Activated effector memory CD4-positive, alpha-beta T cell treated with anti-CD3 and anti-CD28 coated beads, Interleukin-2, amount 50 U/mL, for 16 hours (primary cell): ENCODE data around the gene KCTD1.

ENCODE experiments used
- DNase-seq: peaks from one replicate; pipeline ENCODE4 v3.0.0-alpha.2; 2020

The KCTD1 gene

DNA sequence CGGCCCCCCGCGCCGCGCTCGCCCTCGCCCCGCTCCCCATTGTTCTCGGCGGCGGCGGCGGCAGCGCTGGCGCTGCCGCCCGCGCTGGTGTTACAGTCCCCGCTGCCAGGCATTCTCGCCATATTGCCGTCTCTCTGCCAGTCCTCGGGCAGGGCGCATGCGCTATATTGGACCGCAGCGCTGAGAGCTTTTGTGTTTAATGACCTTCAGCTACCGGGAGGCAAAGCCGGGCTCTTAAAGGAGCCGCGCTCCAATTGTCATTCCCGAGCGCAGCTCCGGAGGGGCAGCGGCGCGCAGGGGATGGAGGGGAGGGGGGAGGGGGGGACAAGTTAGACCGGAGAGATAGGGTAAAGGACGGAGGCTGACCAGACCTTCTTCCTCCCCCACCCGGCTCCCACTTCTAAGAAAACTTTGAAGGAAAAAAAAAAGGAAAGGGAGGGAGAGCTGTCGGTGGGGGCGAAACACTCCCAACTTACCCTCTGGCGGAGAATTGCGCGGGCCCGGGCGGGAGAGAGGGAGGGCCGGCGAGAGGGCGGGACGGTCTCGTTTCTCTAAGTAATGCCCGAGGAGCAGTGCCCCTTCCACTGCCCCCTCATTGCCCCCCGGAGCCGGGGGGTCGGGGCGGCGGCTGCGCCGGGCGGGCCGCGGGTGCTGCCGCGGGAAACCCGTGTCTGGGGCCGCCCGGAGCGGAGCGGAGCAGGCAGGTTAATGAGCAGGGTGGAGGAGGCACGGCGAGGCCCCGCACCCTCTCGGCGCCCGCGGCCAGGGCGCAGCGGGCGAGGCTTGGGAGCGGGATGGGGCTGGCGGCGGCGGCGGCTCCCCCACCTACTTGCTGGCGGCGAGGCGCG is at the start of gene KCTD1:
TSS of gene KCTD1 (minus strand) at position 139 of the 848 bp plus-strand sequence. CDS start at position 122, 17 bp downstream.
- DNase-seq: peak; percentile 88

DNA sequence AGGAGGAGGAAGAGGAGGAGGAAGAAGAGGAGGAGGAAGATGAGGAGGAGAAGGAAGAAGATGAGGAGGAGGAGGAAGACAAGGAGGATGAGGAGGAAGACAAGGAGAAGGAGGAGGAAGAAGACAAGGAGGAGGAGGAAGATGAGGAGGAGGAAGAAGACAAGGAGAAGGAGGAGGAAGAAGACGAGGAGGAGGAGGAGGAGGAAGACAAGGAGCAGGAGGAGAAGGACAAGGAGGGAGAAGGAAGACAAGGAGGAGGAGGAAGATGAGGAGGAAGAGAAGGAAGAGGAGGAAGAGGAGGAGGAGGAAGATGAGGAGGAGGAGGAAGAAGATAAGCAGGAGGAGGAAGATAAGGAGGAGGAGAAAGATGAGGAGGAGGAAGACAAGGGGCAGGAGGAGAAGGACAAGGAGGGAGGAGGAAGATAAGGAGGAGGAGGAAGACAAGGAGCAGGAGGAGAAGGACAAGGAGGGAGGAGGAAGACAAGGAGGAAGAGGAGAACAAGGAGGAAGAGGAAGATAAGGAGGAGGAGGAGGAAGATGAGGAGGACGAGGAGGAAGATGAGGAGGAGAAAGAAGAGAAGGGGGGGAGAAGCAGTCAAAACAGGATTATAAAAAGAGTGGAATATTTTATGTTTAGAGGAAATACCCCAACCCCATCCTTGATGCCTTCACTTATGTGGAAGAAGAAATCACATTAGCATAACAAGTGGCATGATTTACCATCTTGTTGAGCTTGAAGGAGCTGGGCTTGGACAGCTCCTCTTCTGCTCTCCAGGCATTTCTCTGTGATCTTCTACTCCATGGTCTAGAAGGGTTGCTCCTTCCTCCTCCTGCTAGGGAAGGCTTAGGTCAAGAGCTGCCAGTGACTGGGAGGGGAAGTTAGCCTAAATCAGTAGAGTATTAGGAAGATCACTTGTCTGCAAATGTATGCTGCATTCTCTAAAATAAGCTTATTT is 45.3 kb upstream of the KCTD1 start:
- no peak for DNase-seq

DNA sequence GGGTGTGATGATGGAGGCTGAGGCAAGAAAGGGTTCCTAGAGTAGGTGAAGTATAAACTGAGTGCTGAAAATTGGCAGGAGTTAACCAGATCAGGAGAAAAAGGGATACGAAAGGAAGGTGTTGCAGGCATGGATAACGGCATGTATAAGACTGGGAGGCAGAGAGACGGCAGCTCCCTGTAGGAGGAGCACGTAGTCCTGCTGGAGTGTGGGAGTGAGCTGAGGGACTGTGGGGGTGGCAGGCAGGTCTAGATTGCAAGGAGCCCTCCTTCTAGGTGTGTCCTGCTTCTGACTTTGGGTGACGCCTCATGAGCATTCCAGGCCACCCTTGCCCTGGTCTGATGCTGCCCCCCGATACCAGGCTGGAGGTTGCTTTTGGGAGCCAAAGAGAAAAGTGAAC is 36.4 kb upstream of the KCTD1 start:
- no peak for DNase-seq

DNA sequence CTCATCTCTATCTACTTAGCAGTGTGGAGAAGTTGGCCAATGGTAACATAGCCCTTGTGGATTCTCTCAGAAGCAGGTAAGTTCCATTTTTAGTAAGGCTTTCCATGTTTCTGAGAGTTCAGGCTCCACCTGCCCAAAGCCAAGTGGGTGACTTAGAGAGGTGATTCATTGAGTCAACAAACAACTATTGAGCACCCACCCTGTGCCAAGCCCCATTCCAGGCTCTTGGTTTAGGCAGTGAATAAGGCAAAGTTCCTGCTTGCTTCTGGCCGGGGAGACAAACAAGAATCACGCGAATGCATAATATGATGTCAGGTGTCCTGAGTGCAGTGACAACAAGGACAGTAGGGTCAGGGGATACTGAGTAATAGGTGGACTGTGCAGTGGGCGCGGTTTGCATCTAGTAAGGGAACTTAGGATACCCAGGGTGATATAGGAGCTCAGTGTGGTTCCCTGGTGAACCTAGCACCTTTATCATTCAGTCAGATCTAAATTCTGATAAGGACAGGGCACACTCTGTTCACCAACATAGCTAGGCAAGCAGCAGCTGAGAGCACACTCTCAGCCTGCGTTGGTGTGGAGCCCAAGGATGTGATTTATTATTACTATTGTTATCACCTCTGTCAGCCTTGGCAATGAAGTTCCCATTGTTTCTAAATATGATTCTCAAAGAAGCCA is 31.7 kb upstream of the KCTD1 start:
- DNase-seq: no peak

DNA sequence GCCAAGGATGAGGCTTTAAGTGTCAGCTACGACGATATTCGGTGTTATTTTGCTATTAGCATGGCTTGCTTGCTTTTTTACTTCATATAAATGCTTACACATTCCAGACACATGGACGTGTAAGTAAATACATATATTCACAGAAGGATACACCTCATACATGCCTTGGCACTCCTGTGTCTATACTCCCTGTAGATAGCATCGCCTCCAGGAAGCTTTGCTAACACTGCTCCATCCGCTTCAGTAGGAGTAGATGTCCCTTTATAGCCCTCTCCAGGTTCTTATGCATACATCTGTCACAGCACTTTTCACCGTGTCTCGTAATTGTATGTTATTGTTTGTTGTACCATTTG is 27.5 kb upstream of the KCTD1 start:
- DNase-seq: no peak

DNA sequence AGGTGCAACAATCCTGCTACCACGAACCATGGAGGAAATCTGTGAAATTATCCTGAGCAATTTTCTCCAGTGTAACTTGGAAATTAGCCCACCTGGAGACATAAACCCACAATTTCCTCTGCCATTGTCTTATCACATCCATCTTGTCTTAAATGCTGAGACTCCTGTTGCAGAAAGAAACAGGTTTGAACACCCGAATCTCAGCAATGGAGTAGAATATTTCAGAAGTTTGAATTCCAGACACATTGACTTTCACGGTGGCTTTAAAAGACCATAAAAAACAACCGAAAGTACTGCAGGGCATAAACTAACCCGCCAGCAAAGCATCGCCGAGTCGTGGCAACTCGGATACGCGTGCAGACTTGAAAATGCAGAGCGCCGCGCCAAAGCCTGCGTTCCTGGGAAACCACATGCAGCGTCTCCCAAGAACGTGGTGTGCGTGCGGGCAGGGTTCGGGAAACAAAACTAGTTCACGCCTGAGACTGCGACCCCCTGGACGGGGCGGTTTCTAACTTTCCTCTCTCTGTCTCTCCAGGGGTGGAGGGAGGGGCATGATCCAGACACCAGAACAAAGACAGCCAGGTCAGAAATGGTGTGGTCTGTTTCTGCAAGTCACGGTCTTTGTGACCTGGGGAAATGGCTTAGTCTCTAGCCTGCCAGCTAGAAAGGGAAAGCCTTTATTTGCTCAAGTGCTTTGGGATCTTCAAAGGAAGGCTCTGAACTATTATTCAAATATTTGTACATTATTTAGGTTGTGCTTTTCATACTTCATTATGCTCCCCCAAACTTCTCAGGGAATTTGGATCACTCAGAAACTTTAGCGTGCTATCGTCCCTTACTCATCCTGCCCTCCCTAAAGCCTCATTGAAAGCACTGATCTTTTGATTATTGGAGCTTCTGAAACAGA is 26.9 kb upstream of the KCTD1 start:
- no peak for DNase-seq

DNA sequence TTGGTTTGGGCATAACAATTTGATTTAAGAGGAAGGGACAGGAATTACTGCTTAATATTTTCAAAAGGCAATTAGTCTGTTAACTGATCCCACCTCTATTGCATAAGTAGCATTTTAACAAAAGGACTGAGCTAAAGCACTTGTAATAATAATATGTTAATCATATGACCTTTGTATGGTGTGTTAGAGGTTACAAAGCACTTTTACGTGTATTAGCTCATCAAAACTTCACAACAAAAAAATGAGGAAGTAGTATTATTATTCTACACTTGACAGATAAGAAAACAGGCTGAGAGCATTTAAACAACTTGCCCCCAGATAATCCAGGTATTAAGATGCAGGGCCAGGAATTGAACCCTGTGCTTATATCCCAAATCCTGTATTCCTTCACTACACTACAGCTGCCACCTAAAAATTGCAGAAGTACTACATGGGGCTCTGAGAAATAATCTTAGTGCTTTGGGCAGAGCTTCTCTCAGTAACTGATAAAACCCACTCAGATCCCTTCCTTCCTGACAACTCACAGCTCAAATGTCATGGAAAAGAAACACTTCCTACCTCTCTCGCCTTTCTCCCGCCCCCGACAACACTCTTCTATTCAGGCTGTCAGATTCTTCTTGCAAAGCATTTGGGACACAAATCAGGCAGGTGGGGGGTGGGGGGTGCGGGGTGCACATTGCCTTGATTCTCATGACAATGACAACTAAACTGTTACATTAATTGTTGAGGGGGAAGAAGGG is 20.7 kb upstream of the KCTD1 start:
- DNase-seq: no peak

DNA sequence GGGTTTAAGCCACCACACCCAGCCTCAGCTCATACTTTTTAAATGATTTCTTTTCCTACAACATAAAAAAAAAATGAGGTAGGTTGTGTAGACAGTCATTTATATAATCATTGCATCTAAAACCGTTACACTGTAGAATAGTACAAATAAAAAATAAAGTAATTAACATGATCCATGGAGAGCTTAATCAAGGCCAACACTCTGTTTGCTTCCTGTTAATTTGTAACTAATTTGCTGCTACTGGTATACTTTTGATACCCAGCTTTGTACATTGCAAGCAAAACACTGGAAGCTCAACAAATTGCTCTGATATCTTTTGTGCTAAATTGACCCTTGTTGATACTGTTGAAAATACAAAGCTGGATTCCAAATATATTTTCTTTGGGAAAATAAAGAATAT is 20.2 kb upstream of the KCTD1 start:
- DNase-seq: no peak

DNA sequence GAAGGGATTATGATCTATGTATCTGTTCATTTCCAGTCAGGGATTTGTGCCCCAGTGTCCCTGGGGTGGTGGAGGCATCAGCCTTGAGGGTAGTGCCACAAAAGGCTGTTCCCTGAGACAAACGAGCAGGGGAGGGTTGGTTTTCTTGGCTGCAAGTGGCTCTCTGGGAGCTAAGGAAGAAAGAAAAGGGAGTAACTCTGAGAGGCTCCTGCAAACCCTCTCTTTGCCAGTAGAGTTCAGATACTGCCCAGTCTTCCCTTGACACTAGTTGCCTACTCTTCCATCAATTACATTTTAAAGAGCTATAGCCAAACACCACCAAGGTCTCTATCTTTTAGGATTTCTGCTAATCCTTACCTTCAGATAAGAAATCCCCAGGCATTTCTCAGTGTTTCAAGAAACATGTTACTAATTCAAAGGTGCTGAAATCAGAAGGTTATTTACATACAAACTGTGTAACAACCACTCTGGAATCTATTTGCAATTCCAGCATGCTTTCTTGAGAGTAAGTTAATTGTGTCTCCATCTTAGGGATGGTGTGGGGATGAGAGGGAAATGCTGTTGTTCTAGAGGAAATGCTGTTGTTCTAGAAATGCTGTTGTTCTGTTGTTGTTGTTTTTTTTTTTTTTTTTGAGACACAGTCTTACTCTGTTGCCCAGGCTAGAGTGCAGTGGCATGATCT is 18.7 kb upstream of the KCTD1 start:
- DNase-seq: no peak

DNA sequence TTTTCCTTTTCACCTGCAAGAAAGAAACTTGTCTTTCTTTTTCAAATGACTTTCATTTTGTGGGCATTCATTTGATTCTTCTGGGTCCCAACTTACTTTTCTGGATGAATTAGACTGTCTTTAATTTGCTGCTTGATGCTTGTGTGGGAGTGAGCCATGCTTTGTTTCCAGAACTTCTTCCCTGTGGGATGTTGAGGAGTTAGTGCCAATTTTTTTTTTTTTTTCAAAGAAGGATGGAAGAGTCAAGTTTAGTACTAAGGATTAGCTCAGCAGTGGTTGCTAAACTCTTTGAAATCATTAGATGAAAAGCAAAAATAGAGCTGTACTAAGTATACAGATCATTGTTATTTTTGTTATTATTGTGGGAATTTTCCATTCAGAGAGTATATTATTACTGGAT is 17.2 kb upstream of the KCTD1 start:
- no peak for DNase-seq

DNA sequence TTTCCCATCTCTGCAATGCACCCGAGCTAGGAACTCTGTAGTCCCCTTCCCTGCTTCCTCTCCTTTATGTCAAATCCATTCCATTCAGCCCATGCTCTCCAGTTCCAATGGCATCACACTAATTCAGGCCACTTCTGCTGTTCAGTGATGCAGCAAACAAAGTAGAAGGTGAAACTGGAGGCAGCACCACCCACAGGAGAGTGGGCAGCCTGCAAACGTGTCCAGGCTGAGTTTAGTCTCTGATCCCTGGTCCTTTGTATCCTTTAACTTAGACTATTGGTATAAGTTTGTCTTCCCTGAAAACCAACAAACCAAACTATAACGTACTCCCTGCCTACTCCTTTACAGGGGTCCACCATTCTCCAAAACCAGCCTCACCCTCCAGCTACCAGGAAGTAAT is 14.7 kb upstream of the KCTD1 start:
- no peak for DNase-seq

DNA sequence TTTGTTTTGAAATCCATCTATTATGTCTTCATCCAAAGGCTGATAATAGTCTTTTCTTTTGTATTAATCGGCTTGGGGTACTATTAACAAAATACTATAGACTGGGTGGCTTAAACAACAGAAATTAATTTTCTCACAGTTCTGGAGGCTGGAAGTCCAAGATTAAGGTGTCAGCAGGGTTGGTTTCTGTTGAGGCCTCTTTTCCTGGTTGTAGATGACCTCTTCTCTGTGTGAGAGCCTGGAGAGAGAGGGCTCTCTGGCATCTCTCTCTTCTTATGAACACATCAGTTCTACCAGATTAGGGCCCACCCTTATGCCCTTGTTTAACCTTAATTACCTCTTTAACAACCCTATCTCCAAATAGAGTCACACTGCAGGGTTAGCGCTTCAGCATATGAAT is 14.2 kb upstream of the KCTD1 start:
- DNase-seq: no peak

DNA sequence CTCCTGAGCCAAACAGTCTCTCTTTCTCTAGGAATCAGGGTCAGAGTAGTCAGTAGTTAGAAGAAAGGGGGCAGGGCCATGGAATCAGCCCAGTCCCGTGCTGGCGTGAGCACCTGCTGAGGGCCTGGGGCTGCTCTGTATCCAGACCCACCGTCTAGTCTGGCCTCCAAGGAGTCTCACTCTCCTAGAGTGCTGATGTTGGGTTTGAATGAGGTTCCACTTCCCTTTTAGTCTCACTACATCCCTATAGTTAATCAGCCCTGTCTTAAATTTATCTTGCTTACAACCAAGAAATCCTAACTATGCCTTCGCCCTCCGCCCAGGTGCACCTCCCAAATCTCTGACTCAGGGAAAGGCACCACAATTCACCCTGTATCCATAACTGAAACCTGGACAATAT is 13.4 kb upstream of the KCTD1 start:
- DNase-seq: no peak

DNA sequence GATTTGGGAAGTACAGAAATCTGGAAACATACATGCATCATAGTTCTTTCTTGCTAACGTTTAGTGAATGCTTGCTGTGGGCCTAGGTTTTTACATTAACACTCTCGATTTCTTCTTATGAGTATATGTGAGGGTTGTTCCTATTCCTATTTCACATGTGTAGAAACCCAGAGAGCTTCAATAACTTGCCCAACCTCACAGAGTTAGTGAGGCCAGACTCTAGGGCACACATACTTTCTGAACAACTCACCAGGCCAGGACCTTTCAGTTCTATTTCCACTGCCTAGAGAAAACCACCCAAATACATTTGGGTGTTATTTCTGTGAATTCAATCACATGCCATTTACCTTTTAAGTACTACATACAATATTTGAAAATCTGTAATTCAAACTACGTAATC is 8.2 kb upstream of the KCTD1 start:
- no peak for DNase-seq

DNA sequence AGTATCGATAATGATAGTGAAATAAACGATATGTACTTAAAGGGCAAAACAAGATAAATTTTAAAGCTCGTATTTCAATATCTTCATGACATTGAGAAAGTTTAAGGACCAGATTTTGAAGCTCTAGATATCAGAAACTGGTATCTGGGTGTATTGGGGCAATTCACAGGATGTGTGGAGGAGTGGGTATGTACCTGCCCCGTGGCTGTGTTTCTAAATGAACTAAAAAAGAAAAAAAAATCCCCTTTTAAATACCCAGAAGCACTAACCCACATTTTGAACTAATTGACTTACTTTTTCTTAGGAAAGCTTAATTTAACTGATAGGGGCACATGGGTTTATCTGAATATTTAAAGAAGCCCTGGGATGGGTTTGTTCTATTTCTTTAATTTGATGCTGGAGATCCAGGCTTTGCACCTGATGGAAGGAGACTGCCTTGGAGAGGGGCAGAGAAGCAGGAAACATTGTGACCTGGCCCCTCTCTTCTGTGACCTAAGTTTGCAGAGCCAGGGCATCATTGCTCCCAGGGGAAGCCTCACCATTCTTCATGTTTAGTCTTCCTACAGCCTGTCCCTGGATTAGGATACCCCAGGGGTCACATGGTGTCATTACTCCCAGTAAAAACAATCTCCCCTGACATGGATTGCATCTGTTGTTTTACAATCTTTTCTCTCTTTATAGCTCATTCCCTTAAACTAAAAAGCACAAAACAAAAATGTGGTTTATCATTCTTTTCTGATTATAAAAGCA is 7.6 kb upstream of the KCTD1 start:
- no peak for DNase-seq

DNA sequence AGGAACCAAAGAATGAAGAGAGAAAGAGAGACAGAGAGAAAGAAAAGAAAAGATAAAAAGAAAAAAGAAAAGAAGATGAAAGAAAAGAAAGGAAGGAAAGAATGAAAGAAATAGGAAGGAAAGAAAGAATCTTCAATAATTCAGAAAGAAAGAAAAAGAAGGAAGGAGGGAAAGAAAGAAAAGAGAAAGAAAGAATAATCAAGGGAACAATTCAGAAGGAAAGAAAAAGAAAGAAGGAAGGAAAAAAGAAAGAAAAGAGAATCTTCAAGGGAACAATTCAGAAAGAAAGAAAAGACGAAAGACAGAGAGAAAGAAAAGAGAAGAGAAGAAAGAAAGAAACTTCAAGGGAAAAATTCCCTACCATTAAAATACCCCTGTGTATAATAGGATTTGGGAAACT is 5.6 kb upstream of the KCTD1 start:
- DNase-seq: no peak

DNA sequence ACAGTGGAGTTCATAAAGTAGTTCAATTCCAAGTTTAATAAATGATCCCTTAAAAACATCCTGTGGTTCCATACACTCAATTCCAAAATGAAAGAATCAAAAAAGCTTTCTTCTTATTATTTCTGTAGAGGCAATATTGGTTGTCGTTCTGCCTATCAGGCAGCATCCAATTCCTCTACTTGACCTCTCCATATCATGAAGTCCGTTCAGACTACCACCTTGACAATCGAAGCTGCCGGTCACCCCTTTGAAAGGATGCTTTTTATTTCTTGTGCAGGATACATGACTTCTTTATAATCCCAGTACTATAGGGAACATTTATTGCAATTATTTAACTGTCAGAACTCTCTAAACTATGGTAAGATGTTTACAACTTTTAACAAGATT is 3.3 kb upstream of the KCTD1 start:
- DNase-seq: no peak

DNA sequence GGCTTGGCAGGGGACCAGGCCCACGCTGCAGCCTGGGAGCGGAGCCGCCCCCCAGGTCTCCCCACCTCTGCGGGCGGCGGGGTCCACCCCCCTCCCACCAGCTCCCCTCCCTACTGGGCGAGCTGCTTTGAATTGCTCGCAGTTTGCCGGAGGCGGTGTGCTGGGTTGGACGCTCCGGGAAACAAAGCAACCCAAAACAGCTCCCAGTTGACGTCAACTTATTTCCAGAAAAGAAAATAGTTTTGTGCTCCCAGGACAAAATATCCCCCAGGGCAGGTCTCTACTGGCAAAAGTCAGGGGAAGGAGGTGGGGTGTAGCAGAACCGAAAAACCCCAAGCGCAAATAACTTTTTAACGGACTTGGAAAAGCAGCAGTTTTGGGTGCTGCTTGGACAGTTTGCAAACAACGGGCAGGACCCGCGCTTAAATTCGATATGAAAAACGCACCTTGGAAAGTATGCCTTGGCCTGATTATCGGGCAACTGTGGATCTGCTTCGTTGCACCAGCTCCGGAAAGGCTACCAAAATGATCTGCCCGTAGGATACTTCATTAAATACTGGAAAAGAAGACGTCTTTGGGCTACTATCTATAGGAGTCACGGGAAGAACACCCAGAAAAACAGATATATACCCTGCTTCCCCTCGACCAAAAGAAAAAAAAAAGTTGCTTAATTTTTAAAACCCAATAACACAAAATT is 2.8 kb upstream of the KCTD1 start:
- DNase-seq: no peak

DNA sequence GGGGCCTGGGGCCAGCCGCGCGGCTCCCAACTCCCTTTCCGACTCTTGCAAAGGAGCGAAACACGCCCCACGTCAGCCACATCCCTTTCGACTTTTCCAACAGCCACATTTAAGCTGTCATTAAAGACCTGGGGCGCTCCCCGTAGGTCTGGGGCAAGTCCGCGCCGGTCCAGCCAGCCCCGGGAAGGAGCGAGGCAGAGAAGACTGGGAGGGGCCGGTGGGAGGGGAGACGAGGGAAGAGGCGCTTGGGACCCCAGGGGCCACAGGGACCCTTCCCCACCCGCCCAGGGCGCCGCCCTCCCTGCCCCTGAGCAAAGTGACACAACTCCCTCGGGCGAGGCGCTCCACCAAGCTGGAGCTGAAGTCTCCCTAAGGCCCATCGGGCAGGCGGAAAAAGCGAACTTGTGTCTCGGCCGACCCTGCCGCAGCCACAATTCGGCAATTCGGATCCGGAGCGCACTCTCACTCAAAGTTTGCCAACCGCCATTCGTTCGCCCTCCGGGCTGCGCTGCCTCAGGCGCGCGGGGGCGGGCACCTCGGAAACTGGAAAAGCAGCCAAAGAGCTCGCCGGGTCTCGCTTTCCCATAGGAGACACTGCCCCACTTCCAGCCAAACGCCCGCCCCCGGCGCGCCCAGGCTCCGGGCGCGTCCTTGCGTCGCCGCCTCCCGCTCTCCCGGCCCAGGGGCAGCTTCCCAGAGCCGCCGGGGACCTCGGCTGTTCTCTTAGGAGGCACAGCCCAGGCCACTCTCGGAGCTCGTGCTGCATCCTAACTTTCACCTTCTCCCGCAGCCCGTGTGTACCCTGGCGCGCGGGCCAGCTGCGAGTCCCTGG is 1.1 kb upstream of the KCTD1 start:
- no peak for DNase-seq
